ENCODE measurements around the gene ST6GALNAC5. TPM values are rescaled to one million over a fixed set of nuclear protein-coding genes. Genes with fewer than 3 reads are reported as not detected.
A peak's percentile ranks its signal among the peaks of the same experiment; 100 is the strongest.

Gene ST6GALNAC5
- total and polyA plus RNA-seq, 10 of the 15 experiments (the other 5 are each of a cell fraction or from before 2014, with no cell fraction given), result under 0.01 to 1.8 (median 0.07) TPM; not detected in 6

GRCh38 chr1:76871355-76871974 is 4.2 kb downstream of the ST6GALNAC5 start (continued):
- TF ChIP-seq BCLAF1 (IDR thresholded peaks at IDR 0.05), result no peak
- TF ChIP-seq EZH2 (IDR thresholded peaks at IDR 0.05; ENCODE audit: borderline replicate concordance, control insufficient read depth, low read depth, low read length), result no peak
- peak; percentile 73 for TF ChIP-seq SPI1 (IDR thresholded peaks at IDR 0.05; ENCODE audit: borderline replicate concordance, insufficient read depth, low read depth, low read length)
- TF ChIP-seq CEBPZ (IDR thresholded peaks at IDR 0.05; ENCODE audit: low read depth, low read length), result no peak
- TF ChIP-seq KAT2A (conservative IDR thresholded peaks at IDR 0.05; ENCODE audit: control insufficient read depth, low read depth, low read length), result no peak
- TF ChIP-seq CBX3 (IDR thresholded peaks at IDR 0.05; ENCODE audit: borderline replicate concordance, low read depth), result no peak
- TF ChIP-seq BRCA1 (IDR thresholded peaks at IDR 0.05; ENCODE audit: low read depth, low read length), result no peak
- TF ChIP-seq BCL3 (IDR thresholded peaks at IDR 0.05; ENCODE audit: borderline replicate concordance, insufficient read depth, low read depth, low read length, poor library complexity, severe bottlenecking), result no peak
- no peak for TF ChIP-seq RELA (IDR thresholded peaks at IDR 0.05; ENCODE audit: borderline replicate concordance, partially characterized antibody)
- TF ChIP-seq NFIC (IDR thresholded peaks at IDR 0.05; ENCODE audit: low read depth, low read length), result peak; percentile 50; the same call in 1 of the 2 replicates
- peak; percentile 57 for TF ChIP-seq PKNOX1 (IDR thresholded peaks at IDR 0.05)
- TF ChIP-seq E2F4 (IDR thresholded peaks at IDR 0.05; ENCODE audit: low read depth, low read length), result no peak
- TF ChIP-seq ETV6 (conservative IDR thresholded peaks at IDR 0.05 in 1 of 2, IDR thresholded peaks at IDR 0.05 in 1 of 2; ENCODE audit: borderline replicate concordance in 1 of 2, low read depth in 1 of 2), result peak in 1 of 2 experiments; percentile 63; a peak in 1 of 4 replicates
- TF ChIP-seq ATF7 (IDR thresholded peaks at IDR 0.05; ENCODE audit: low read depth), result peak; percentile 40; the same call in 1 of the 2 replicates
- peak; percentile 50 to 54; a peak in 2 of 4 replicates for TF ChIP-seq BHLHE40 (IDR thresholded peaks at IDR 0.05; ENCODE audit: borderline replicate concordance in 1 of 2, low read depth in 2 of 2, low read length in 1 of 2)
